Activated gamma-delta T cell treated with anti-CD3 and anti-CD28 coated beads, Interleukin-2, amount 50 U/mL, for 16 hours (primary cell): ENCODE data around the gene LILRA6.
"Not testable (repeated sequence)": the region's sequence is repeated elsewhere in the genome, so short reads cannot be mapped to it uniquely, and the experiment has no call there.

ENCODE experiments used
- DNase-seq: peaks from one replicate; pipeline ENCODE4 v3.0.0-alpha.2; 2020; ENCODE audit warnings: low read depth

The LILRA6 gene

DNA sequence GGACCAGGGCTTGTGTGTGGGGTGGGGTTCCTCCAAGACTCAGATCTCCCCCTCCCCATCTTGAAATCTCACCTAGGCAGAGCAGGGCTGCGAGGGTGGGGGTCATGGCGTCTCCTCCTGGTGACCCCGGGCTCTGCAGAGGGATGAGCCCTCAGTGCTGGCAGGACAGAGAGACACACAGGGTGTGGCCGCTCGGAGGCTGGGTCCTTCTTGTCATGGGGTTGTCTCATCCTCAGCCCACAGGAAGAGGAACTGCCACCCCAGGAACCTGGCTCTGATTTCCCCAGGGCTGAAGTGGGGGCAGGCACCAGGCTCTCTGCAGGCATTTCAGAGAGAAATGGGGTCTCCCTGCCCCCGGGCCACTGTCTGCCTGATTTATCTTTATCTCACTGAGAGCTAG, at the start of gene LILRA6:
TSS of gene LILRA6 (minus strand) at position 145 of the 400 bp plus-strand sequence.
- DNase-seq = not testable (repeated sequence)

DNA sequence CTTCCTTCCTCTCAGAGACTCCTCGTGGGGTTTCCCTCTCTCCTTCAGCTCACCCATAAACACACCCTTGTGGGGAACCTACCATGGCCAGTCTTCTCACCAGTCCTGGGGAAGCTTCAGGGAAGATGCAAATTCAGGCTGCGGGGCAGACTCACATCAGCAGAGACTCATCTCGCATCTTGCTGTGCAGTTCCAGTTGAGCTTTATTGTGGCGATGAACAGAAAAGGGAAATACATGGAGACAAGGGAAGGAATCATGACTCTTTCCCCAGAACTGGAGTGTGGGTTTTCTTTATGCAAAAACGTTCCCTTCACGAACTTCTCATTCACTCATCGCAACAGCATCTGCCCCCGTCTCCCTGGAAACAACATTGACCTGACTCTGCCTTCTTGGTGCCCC, 46.6 kb upstream of the LILRA6 start:
- DNase-seq = not testable (repeated sequence)

DNA sequence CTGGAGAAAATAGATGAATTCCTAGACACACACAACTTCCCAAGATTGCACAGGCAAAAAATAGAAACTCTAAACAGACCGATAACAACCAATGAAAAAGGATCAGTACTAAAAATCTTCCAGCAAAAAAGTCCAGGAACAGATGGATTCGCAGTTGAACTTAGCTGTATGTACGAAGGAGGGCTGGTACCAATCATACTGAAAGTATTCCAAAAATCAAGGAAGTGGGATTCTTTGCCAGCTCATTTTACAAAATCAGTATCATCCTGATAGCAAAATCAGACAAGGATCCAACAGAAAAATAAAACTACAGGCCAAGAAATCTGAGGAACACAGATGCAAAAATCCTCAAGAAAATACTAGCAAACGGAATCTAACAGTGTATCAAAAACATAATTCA, 44.9 kb upstream of the LILRA6 start:
- DNase-seq = no peak

DNA sequence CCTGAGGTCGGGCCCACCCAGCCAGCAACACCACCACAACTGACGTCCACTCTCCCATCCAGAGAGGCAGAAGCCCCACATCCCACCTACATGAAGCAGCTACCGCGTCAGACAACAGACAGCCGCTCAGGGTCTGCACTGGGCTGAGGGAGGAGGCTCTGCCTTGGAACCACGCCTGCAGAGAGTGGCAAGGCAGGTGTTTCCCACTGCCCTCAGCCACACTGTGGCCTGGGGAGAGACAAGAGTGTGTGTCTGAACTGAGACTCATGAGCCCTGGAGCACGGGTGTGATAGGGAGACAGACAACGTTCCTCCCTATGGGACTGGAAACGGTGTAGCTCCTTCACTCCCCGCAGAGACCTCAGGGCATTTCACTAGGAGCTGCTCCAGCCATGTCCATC, 43.7 kb upstream of the LILRA6 start:
- DNase-seq = not testable (repeated sequence)

DNA sequence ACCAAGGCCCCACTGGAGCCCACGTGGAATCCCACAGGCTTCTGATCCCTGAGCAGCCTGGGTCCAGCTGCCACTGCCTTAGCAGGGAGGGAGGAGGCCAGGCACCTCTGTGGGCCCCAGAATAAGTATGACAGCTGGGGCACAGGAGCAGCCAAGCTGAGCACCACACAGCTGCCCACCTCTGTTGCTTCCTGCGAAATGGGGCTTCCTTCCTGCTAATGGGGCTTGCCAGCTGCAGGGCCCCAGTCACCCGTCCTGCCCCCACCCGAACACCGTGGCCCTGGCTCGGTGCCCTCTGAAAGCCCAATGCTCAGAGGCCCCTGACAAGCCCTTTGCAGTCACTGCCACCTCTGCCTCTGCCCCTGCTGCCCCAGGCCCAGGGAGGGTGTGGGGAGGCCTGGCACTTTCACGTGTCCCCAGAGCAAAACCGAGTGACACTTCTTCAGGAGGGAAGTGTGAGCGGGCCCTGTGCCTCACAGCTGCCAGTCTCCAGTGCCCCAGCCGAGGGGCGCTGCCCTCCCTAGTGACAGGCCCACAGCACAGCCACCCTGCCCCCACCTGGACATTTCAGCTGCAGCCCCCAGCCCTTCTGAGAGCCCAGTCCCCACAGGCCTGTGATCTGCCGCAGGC, 43.0 kb upstream of the LILRA6 start:
- DNase-seq = not testable (repeated sequence)

DNA sequence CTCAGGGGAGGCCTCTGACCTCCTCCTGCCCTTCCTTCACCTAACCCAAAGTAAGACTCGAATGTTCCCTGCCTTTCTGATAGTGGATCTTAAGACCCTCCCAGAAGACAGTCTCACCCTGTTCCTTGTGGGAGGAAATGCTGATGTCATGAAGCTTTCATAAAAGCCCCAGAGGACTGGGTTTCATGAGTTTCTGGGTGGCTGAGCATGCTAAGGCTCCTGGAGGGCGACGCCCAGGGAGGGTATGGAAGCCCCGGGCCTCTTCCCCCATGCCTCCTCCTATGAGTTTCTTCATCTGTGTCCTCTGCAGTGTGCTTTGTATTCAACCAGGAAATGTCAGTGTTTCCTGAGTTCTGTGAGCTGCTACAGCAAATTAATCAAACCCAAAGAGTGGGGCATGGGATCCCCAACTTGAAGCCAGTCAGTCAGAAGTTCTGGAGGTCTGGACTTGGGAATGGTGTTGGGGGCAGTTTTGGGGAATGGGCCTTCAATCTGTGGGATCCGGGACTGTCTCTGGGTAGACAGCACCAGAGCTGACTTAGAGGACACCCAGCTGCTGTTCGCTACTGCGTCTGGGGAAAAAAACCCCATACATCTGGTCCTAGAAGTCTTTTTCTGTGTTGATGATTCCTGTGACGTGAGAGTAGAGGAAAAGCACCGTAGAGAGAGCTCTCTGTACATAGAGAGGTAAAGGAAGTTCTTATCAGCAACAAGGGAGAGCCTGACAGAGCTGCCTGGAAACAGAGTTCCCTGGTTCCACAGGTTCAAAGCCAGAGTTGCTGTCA, 40.3 kb upstream of the LILRA6 start:
- no peak for DNase-seq

DNA sequence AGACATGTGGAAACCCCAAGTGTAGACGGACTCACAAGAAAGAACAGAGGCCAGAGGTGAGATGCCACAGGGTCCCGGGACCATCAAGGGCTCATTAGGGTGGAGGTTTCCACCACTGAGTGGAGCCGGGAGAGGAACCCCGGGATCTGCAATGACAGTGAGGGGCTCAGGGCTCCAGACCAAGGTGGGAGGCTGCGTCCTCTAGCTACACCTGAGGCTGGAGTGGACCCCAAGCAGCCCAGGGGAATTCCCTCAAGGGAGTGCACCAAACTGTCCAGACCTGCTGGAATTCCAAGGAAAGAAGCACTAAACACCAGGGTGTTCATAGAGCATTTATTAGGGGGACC, 39.1 kb upstream of the LILRA6 start:
- DNase-seq = not testable (repeated sequence)

DNA sequence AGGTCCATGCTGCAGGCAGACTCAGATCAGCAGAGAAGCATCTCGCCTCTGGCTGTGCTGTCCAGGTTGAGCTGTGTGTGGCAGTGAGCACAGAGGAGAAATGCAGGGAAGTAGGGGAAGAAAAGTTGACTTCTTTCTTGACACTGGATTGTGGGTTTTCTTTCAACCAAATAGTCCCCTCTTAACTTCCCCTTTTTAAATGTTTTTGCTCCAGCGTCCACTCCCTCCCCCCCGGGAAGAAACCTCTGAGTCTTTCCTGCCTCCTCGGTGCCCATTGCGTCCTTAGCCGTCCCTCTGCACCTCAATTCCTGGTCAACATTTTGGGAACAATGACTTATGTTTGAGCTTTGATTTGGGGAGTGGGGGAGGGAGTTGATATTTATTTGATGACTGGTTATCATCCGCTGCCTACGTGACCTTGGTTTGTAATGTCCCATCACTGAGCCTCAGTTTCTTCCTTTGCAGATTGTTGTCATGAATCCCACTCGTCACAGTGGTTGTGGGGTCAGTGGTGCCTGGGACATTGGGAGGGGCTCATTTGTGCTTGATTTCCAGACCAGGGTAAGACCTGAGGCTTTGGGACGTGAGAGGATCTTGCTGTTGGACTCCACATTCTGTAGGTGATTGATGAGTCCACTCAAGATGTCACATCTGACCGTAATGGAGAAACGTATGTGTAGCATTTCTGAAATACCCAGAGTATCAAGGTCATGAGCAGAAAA, 38.6 kb upstream of the LILRA6 start, which contains the start of gene LILRB2:
TSS of gene LILRB2 (minus strand) at position 104 of the 722 bp plus-strand sequence. CDS start 614 bp downstream, outside the sequence.
- DNase-seq = no peak

DNA sequence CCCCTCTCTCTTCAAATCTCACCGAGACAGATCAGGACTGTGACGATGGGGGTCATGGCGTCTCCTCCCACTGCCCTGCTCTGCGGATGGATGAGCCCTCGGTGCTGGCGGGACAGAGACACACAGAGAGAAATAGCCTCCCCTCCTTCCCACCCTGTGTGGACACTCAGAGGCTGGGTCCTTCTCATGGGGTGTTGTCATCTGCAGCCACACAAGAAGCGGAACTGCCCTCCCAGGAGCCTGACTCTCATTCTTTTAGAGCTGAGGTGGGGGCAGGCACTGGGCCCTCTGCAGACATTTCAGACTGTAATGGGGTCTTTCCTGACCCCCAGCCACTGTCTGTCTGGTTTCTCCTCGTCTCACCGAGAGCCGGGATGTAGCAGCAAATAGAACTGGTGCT, 37.9 kb upstream of the LILRA6 start:
- DNase-seq = not testable (repeated sequence)

DNA sequence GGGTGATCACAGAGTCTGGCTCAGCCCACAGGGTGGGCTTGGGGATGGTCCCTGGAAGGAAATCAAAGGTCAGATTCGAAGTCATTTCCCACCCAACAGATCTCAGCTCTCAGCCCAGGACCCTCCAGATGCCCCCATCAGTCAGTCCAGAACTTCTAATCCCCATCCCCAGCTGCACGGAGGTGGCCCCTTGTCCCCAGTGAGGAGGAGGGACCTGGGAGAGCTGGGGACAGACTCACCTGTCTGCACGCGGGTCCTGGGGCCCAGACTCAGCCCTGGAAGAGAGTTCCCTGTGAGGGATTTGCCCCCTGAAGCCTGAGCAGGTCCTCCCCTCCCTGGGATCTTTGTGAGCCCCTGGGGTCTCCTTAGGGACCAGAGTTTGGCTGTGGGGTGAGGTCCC, 37.4 kb upstream of the LILRA6 start:
- not testable (repeated sequence) for DNase-seq

DNA sequence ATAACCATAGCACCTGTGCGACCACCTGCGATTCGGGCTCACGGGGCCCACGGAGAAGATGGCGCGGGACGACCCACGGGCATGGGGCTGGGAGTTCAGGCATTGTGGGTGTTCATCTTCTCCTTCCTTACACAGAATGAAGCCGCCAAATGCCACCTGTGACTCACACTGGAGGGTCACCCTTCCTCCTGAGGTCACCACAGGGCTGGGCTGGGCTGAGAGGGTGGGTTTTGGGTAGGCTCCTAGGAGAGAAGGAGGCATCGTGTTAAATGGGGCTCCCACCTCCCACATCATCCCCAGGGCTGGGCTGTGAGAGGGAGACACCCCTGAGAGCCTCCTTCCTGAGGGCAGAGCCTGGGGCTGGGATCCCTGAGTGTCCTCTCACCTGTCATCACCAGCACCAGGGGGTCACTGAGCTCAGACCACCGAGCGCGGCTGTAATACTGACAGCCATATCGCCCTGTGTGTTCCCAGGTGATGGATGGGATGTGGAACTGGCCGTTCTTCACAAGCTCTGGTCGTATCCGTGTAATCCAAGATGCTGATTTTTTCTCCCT, 36.9 kb upstream of the LILRA6 start:
- DNase-seq = no peak

DNA sequence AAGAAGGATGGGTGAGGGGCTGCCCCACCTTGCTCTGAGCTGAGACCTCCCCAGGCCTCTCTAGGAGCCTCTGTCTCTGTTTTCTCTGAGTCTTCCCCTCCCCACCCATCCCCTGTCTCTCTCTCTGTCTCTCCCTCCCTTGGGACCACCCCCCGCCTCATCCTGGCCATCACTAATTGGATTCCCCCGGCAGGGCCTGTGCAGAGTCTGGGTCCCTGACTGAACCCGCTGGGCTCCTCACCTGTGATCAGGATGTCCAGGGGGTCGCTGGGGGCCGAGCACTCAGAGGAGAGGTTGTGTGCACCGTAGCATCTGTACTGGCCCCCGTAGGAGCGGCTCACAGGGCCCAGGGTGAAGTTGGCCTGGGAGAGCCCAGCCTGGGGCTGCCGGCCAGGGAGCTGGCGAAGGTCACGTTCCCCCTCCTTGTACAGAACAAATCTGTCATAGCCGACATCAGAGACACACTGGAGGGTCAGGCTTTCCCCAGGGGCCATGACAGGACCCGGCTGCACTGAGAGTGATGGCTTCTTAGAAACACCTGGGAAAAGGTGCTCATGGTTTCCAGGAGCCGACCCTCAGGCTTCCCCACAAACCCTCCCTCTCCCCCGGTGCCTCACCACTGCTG, 36.1 kb upstream of the LILRA6 start:
- not testable (repeated sequence) for DNase-seq

DNA sequence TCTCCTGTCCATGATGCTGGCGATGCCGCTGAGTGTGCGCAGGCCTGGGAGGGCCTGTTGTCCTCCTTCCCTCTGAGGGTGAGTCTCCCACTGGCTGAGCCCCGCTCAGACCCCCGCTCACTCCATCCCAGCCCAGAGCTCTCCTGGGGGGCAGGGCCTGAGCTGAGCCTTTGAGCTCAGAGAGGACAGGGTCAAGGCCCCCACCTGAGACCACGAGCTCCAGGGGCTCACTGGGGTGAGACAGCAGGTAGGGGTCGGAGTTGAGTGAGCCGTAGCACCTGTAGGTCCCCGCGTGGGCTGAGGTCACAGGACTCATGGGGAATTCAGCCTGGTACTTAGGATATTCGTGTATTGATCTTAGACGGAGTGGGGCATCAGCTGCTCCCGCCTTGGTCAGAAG, 35.5 kb upstream of the LILRA6 start:
- DNase-seq = not testable (repeated sequence)

DNA sequence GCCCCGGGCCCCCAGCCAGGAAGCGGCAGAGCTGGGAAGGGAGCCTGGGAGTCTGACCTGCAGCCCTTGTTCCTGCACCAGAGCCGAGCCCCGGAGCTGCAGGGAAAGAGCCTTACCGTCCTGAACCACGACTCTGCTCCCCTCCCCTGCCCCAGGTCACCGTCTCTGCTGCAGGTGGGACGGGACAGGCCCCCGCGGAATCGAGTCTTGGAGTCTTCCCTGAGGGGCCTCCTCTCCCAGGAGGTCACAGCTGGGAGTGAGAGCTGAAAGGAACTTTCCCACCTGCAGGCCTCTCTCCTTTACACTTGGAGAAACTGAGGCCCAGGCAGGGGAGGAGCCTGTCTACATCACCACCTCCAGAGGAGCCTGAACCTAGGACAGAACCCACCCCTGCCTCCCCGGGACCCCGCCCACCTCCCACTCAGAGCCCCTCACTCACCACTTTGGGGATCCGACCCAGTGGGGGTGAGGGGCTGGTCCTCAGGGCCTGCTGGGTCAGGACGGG, 34.6 kb upstream of the LILRA6 start:
- DNase-seq = not testable (repeated sequence)

DNA sequence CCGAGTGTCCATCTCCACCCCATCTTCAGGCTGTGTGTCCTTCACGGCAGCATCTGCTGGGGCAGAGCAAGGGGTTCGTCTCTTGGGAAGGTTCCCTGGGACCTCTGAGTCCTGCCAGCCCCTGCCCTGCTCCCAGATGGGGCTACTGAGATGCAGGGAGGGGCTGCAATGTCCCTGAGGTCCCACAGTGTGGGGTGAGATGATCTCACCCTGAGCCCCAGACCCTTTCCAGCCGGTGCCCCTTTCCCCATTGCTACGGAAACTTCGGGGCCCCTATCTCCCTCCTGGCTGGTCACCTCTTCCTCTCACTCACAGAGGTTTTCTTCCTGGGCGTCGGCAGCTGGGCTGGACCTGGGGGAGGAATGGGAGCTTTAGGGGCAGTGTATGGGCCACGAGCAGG, 33.4 kb upstream of the LILRA6 start:
- DNase-seq = no peak

DNA sequence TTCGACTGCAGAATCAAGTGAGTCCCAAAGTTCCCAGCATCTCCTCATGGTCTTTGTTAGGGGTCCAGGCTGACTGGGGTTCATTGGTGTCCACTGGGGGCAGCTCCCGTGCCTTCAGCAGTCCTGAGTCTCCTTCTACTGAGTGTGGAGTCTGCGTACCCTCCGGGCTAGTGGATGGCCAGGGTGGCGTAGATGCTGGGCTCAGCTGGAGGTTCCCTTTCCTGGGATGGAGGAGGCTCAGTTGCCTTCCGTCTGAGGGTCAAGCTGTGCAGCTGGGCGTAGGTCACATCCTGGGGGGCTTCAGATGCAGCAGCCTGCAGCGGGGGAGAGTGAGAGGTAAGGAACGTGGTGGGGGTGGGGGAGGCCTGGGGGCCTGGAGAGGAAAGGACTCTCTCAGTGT, 31.9 kb upstream of the LILRA6 start:
- not testable (repeated sequence) for DNase-seq

DNA sequence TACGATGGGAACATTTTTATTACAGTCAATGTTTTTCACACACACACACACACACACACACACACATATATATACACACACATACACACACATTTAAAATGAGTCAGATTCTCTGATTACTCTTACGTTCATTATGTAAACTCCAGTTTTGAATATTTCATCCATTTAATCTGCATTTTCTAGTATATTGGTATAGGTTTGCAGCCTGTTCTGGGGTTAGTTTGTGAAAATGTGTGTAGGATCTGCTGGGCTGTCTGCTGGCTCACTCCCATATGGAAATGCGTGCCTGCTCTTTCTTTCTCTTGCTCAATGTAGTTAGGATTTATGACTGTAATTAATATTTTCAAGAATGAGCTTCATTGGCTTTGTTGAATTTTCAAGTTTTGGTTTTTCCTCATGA, 31.2 kb upstream of the LILRA6 start:
- DNase-seq = no peak

DNA sequence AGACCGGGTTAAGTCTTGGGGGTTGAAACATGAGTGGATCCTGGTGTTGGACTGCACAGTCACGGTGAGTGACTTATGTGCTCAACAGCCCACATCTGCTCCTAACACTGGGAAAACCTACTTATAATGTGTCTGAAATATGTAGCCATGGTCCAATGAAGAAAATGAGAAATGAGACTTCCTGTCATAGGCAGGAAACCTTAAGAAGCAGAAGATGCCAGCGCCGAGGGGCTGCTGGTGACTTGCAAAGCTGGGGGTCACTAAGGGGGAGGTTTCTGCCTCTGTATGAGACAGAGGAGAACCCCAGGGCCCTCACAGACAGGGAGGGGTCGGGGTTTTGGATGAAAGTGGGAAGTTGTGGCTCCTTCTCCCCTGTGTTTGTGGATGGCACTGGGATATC, 29.6 kb upstream of the LILRA6 start:
- DNase-seq = not testable (repeated sequence)

DNA sequence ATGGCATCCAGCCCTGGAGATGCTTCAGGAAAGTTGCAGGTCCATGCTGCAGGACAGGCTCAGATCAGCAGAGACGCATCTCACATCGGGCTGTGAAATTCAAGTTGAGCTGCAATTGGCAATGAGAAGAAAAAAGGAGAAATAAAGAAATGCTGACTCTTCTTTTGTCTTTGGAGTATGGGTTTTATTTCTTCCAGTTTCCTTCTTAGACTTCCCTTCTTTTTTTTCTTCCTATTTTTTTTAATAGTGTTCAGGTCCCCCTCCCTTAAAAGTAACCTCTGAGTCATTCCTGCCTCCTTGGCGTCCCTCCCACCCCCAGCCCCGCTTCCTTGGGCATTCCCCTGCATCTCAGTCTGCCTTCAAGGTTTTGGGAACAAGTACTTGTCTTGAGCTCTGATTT, 29.0 kb upstream of the LILRA6 start:
- DNase-seq = not testable (repeated sequence)

DNA sequence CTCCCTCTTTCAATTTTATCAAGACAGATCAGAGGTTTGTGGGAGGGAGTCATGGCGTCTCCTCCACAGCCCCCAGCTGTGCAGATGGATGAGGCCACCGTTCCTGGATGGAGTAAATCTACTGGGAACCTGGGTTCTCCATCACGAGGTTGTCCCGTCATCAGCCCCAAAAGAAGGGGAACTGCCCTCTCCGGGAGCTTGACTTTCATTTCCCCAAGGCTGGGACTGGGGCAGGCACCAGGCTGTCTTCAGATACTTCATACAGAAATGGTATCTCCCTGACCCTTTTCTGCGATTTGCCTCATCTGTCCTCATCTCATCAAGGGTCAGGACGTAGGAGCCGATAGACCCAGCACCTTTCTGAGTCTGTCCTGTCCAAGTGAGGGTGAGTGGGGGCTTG, 28.5 kb upstream of the LILRA6 start:
- DNase-seq = no peak

DNA sequence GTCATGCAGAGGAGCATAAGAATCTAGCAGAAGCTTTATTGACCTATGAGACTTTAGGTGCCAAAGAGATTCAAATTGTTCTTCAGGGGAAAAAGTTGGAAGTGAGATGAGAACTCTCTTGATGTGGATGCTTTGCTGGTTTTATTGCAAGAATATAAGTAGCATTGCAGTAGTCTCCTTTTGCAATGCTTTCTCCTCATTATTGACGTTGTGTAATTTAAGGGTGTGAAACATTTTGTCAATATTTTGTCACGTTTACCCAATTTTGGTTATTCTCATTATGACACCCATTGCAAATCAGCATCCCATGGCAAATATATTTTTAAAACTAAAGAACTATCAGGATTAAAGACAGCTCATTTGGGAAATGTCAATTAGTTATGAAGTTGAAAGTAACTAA, 26.3 kb upstream of the LILRA6 start:
- DNase-seq = no peak

DNA sequence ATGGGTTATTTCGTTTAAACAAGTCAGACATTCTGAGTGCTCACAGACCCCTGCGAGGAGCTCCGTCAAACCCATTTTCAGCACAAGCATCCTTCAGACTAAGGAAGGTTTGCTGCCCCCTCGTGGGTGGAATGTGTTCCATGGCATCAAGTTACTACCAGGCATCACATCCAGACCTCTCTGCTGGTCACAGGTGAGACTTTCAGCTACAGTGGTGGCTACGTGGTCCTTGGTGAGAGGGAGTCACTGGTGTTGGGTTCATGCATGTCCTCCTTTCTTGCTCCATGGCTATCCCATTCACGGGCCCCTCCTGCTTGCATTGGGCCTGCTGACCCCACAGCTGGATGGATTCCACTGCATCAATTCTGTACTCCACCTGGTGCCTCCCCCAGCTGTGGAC, 23.5 kb upstream of the LILRA6 start:
- peak; percentile 46 for DNase-seq
